T-helper 1 cell treated with Interleukin-12 subunit alpha and Interleukin-12 subunit beta and Interleukin-4 antibody, amounts not matched to agents 30 ng/mL and 1 ng/mL, for 36 hours (primary cell): Measurements from ENCODE around the gene IL23A. TPM values are rescaled to one million over a fixed set of nuclear protein-coding genes. Genes with fewer than 3 reads are reported as not detected.
"Not testable (repeated sequence)": the region's sequence is repeated elsewhere in the genome, so short reads cannot be mapped to it uniquely, and the experiment has no call there.

ENCODE experiments used
- intact Hi-C: fragments of 100-400 bp; cut with micrococcal nuclease; formaldehyde crosslinking; loops from one replicate; pipeline ENCODE4 v1.15.1; 2024
- total RNA-seq: library from RNA; stranded (reverse); gene quantifications from 2 replicates; pipeline ENCODE4 v1.2.3, GENCODE V29; 2022

Gene IL23A
- total RNA-seq, 1 donor from 2014 or later = 32.8 TPM

- intact Hi-C loops = no loop called here
Observed at GRCh38 chr12:56324206-56324605, 14.5 kb upstream of the IL23A start.

GRCh38 chr12:56326126-56326525 is 12.6 kb upstream of the IL23A start:
- intact Hi-C loops = no loop called here

GRCh38 chr12:56326533-56326932 is 12.2 kb upstream of the IL23A start:
- intact Hi-C loops = no loop called here

- intact Hi-C loops = no loop called here
Observed at GRCh38 chr12:56330936-56331490, 7.7 kb upstream of the IL23A start.

- intact Hi-C loops = loop anchor here (1.0 kb wide), 6 partner anchors 28 to 413 kb away; partner anchors contain the start of genes NABP2, STAT2, TIMELESS and ZC3H10
Observed at GRCh38 chr12:56332512-56333196, 6.0 kb upstream of the IL23A start.

- intact Hi-C loops = loop anchor here (1.0 kb wide), 6 partner anchors 27 to 412 kb away; partner anchors contain the start of genes NABP2, STAT2, TIMELESS and ZC3H10
Observed at GRCh38 chr12:56333197-56333678, 5.4 kb upstream of the IL23A start.

- intact Hi-C loops = loop anchor here (1.0 kb wide), 11 partner anchors 18 to 411 kb away; partner anchors contain the start of genes CS, NABP2, SPRYD4 and STAT2
Observed at GRCh38 chr12:56333679-56334489, 4.8 kb upstream of the IL23A start, which contains the start of gene PAN2. Gene PAN2 (minus strand): TSS chr12:56334000. CDS start chr12:56333094, 906 bp downstream.

- intact Hi-C loops = loop anchor here (1.0 kb wide), 5 partner anchors 18 to 144 kb away; partner anchors contain the start of genes CS and SPRYD4
Observed at GRCh38 chr12:56334490-56334793, 4.2 kb upstream of the IL23A start.

- intact Hi-C loops = not testable (repeated sequence)
Observed at GRCh38 chr12:56335527-56335926, 3.2 kb upstream of the IL23A start.

GRCh38 chr12:56336361-56337167 is 2.1 kb upstream of the IL23A start:
- intact Hi-C loops = no loop called here

- intact Hi-C loops = loop anchor here (1.0 to 2.0 kb wide), 7 partner anchors 22 to 220 kb away; partner anchors contain the start of genes COQ10A, CS, RNF41 and STAT2
Observed at GRCh38 chr12:56337753-56338251, 882 bp upstream of the IL23A start.

GRCh38 chr12:56339158-56339422 is 406 bp downstream of the IL23A start:
- intact Hi-C loops = loop anchor here (2.0 kb wide), 2 partner anchors 72 to 118 kb away; partner anchors contain the start of genes COQ10A and RNF41

- intact Hi-C loops = no loop called here
Observed at GRCh38 chr12:56341616-56342015, 2.9 kb downstream of the IL23A start.

- intact Hi-C loops = not testable (repeated sequence)
Observed at GRCh38 chr12:56342290-56342689, 3.6 kb downstream of the IL23A start.

GRCh38 chr12:56346675-56347074 is 8.0 kb downstream of the IL23A start:
- intact Hi-C loops = no loop called here

- intact Hi-C loops = not testable (repeated sequence)
Observed at GRCh38 chr12:56347255-56347654, 8.6 kb downstream of the IL23A start.

GRCh38 chr12:56348776-56349175 is 10.1 kb downstream of the IL23A start:
- intact Hi-C loops = no loop called here

- intact Hi-C loops = no loop called here
Observed at GRCh38 chr12:56350662-56351061, 12.0 kb downstream of the IL23A start.

- intact Hi-C loops = no loop called here
Observed at GRCh38 chr12:56351325-56351724, 12.6 kb downstream of the IL23A start.

- intact Hi-C loops = no loop called here
Observed at GRCh38 chr12:56358836-56359532, 20.3 kb downstream of the IL23A start.
